Smooth muscle cell of the brain vasculature (primary cell): ENCODE results near the gene ACACB.

Experiments used
- DNase-seq: peaks from one replicate; pipeline ENCODE4 v3.0.0-alpha.2; 2012; ENCODE audit warnings: low read depth, low spot score

ACACB gene

DNA sequence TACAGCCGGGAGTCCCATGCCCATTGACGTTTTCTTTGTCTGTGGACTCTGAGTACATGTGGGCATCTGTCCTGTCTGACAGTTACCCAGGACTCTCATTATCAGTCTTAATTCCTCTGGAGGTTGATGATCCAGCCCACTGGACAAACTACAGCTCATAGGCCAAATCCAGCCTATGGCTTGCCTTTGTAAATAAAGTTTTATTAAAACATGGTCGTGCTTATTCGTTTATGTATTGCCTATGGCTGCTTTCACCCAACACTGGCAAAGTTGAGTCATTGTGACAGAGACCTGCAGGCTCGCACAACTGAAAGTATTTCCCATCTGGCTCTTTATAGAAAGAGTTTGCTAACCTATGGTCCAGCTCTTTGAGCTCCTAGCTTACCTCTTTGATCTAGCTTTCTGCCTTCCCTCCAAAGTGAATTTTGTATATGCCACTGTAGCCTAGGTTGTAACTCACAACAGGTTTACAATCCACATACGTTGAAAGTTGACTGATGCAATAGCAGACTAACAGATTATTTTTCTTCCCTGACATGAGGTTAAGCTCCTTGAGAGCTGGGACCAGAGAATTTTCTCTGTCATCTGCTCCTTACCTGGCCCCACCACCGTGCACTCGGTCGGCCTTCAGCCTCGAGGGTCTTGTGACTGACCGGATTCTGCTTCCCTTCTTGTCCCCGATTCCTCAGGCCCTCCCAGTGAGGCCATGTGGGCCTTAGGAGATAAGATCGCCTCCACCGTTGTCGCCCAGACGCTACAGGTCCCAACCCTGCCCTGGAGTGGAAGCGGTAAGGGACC is 57.3 kb downstream of the ACACB start:
- no peak for DNase-seq

DNA sequence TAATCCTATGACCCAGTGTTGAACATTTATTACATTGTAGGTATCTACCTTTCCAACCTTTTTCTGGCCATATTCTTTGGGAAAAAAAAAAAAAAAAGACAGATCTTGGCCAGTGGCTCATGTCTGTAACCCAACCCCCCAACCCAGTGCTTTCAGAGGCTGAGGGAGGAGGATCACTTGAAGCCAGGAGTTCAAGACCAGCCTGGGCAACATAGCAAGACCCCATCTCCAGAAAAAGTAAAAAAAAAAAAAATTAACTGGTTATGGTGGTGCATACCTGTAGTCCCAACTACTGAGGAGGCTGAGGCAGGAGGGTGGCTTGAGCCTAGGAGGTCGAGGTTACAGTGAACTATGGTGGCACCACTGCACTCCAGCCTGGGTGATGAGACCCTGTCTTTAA is 58.1 kb downstream of the ACACB start:
- DNase-seq, result no peak

- no peak for DNase-seq
Observed at GRCh38 chr12:109178532-109178931, 62.1 kb downstream of the ACACB start.

- DNase-seq, result no peak
Observed at GRCh38 chr12:109179927-109180326, 63.5 kb downstream of the ACACB start.

DNA sequence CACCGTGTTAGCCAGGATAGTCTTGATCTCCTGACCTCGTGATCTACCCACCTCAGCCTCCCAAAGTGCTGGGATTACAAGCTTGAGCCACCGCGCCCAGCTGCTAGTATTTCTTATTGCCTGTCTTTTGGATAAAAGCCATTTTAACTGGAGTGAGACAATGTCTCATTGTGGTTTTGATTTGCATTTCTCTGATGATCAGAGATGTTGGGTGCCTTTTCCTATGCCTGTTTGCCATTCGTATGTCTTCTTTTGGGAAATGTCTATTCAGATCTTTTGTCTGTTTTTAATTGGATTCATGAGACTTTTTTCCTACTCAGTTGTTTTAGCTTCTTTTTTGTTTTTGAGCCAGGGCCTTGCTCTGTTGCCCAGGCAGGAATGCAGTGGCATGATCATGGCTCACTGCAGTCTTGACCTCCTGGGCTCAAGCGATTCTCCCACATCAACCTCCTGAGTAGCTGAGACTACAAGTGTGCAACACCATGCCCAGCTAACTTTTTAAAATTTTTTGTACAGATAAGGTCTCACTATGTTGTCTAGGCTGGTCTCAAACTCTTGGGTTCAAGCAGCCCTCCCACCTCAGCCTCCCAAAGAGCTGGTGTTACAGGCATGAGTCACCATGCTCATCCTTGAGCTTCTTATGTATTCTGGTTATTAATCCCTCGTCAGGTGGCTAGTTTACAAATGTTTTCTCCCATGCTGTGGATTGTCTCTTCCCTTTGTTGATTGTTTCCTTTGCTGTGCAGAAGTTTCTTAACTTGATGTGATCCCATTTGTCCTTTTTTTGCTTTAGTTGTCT is 65.9 kb downstream of the ACACB start:
- no peak for DNase-seq

DNA sequence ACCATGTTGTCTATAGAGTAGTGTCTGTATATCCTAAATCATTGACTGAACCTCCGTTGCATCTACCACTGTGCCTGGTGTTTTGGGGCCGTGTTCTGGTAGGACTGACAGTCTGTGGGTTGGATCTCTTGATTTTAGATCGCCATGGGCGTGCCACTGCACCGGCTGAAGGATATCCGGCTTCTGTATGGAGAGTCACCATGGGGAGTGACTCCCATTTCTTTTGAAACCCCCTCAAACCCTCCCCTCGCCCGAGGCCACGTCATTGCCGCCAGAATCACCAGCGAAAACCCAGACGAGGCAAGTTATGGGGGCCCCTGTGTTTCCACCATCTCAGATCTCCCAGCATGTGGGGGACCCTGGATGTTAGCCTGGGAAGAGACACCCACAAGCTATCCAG is 69.1 kb downstream of the ACACB start:
- DNase-seq, result no peak

GRCh38 chr12:109186993-109187653 is 70.7 kb downstream of the ACACB start:
- no peak for DNase-seq

GRCh38 chr12:109188108-109188712 is 71.8 kb downstream of the ACACB start:
- DNase-seq, result no peak

- DNase-seq, result no peak
Observed at GRCh38 chr12:109189291-109189690, 72.9 kb downstream of the ACACB start.

DNA sequence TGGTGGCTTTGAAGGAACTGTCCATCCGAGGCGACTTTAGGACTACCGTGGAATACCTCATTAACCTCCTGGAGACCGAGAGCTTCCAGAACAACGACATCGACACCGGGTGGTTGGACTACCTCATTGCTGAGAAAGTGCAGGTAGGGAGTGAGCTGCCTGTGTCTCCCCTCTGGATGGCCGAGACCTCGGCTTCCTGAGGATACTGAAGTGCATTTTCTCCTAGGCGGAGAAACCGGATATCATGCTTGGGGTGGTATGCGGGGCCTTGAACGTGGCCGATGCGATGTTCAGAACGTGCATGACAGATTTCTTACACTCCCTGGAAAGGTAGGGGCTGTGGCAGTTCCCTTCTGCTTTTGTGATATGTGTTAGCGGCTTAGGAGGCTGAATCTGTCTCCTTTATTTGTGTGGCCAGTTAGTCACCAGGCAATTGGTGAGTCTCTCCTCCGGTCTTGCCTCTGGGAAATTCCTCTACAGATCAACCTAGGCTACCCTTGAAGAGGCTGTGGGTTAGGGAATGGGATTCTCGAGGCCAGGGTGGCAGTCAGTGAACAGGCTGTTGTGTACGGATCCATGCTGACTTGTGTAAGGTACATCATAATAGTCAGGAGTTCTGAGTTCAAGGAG is 75.3 kb downstream of the ACACB start:
- no peak for DNase-seq

DNA sequence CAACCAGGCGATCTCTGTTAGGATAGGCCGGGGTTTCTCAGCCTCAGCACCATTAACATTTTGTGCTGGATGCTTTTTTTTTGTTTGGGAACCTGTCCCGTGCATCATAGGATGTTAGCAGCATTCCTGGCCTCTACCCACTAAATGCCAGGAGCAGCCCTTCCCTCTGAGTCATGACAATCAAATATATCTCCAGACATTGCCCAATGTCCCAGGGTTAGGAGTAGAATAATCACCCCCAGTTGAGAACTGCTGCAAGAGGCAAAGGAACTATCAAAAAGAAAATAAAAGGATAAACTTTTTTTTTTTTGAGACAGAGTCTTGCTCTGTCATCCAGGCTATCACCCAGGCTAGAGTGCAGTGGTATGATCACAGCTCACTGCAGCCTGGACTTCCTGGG is 76.0 kb downstream of the ACACB start:
- no peak for DNase-seq

- DNase-seq, result no peak
Observed at GRCh38 chr12:109193896-109194295, 77.5 kb downstream of the ACACB start.

DNA sequence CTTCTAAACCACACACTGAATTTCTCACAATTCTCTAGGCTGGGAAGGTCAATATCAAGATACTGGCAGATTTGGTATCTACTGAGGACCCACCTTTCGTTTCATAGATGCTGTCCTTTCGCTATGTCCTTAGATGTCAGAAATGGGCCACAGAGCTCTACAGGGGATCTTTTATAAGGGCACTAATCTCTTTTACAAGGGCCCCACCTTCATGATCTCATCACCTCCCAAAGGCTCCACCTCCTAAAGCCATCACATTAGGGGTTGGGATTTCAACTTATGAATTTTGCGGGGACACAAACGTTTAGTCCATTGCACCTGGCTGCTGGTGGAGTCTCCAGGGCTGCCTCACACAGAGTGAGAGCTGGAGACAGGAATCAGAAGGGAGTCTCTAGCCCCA is 79.9 kb downstream of the ACACB start:
- DNase-seq, result no peak

DNA sequence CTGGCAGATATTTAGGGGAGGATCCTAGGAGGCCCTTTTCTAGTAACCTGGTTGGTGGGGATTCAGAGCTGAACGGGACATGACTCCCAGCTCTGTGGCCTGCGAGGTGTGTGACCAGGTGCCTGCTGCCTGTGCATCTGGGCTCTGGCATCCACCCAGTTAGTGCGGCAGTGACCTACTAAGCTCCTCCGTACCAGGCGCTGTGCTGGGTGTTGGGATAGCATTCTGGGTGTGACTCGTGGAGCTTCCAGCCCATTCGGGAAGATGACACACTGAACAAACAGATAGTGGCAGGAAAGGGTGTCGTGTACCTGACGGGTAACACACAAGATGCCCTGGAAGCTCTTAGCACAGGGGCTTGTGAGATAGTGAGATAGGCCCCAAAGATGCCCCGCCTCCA is 80.9 kb downstream of the ACACB start:
- no peak for DNase-seq

DNA sequence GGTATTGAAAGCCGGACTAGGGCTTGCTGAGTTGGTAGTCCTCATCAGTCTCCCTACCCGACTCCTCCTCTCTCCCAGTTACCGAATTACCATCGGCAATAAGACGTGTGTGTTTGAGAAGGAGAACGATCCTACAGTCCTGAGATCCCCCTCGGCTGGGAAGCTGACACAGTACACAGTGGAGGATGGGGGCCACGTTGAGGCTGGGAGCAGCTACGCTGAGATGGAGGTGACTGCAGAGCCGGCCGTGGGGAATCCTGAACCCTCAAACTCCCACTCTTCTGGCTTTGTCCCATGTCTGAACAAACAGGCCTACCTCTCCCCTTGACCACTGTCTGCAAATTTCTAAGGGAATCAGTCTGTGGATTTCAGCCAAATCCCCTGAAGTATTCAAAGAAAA is 82.9 kb downstream of the ACACB start:
- no peak for DNase-seq

DNA sequence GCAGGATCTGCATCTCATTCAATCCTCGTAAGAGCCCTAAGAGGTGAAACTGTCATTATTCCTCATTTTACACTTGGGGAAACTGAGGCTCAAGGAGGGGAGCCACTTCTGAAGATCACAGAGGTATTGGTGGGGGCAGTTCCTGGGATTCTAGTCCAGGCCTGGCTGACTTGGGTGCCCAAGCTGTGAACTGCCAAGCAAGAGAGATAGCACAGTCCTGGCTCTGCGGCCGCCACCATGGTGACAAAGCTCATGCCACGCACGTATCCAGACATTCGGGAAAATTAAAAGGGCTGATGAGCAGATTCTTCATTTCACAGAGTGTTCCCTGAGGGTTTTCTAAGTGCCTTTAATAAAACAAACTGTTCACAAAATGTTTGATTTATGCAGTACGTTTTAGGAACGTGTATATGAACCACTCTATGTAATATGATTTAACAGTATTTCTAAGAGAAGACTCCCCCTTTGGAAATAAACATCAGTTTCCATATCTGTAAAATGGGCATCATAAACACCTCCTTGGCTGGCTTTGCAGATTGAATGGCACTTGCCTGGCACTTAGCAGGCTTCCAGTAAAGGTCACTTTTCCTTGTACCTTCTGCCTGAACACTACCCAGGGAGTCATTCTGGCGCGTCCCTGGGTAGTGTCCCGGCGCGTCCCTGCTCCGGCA is 84.6 kb downstream of the ACACB start:
- DNase-seq, result no peak

DNA sequence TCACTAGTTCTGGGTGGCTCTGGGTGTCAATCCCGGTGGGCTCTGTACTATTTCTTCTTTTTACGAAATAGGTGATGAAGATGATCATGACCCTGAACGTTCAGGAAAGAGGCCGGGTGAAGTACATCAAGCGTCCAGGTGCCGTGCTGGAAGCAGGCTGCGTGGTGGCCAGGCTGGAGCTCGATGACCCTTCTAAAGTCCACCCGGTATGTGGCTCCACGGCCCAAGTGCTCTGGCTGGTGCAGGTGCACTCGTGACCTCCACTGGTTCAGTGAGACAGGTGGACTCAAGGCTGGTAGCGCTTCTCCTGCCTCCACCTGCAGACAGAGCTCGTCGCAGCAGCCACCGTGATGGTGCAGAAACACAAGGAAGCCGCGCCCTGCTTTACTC is 85.1 kb downstream of the ACACB start:
- DNase-seq, result no peak

GRCh38 chr12:109202770-109203169 is 86.4 kb downstream of the ACACB start:
- no peak for DNase-seq

- no peak for DNase-seq
Observed at GRCh38 chr12:109203480-109203879, 87.1 kb downstream of the ACACB start.

DNA sequence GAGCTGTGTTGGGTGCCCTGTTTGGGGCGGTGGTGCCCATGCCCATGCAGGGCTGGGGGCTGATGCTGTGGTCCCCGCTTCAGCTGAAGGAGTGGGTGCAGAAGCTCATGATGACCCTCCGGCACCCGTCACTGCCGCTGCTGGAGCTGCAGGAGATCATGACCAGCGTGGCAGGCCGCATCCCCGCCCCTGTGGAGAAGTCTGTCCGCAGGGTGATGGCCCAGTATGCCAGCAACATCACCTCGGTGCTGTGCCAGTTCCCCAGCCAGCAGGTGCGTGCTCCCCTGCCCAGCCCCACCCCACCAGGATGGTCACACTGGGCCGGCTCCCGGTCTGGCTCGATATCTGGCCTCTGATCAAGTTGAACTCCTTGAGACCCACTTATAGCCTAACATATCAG is 92.7 kb downstream of the ACACB start:
- DNase-seq, result no peak

DNA sequence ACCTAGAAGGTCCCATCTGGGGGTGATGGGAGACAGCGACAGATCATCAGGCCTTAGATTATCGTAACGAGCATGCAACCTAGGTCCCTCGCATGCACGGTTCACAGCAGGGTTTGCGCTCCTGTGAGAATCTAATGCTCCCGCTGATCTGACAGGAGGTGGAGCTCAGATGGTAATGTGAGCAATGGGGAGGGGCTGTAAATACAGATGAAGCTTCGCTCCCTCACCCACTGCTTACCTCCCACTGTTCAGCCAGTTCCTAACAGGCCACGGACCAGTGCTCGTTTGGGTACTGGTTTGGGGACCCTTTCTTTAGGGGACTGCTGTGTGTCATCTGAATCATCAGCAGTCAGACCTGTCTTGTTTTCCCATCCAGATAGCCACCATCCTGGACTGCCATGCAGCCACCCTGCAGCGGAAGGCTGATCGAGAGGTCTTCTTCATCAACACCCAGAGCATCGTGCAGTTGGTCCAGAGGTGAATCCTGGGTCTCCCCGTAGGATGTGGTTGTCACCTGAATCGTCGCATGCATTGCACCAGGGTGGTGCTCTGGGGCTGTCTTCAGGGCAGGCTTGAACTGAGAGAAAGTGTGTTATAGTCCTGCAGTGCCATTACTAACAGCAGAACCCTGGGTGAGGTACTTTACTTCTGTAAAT is 96.2 kb downstream of the ACACB start:
- DNase-seq, result no peak
